ENCODE measurements around the gene SSBP3. TPM values are rescaled to one million over a fixed set of nuclear protein-coding genes. Genes with fewer than 3 reads are reported as not detected.

SSBP3 gene
- total RNA-seq, 1 donor from 2014 or later, result 44.0 TPM

- H3K27me3 ChIP-seq (ENCODE audit: low read depth), result no peaks in the 10 kb centered on the region
- peaks cover 16% of the 10 kb centered on the region for H3K4me1 ChIP-seq
- intact Hi-C loops (cut with DNase I), result no loop called here
- no peak overlapping the region for H3K4me3 ChIP-seq
- H3K27ac ChIP-seq, result no peak overlapping the region
- TF ChIP-seq CTCF (IDR thresholded peaks at IDR 0.05), result no peak
- H3K36me3 ChIP-seq, result peaks cover 80% of the 10 kb centered on the region
- no peaks in the 10 kb centered on the region for H3K9me3 ChIP-seq
- ATAC-seq (no peak), DNase-seq (no peak)
These were observed 9.1 kb downstream of the SSBP3 start for GRCh38 chr1:54397090-54397591.

- Histone ChIP-seq H3K27ac (no peak overlapping the region), H3K27me3 (ENCODE audit: low read depth) (no peaks in the 10 kb centered on the region), H3K36me3 (peaks cover 80% of the 10 kb centered on the region), H3K4me1 (peaks cover 9% of the 10 kb centered on the region), H3K9me3 (no peaks in the 10 kb centered on the region), H3K4me3 (no peak overlapping the region)
- ATAC-seq (peak in 1 of 2 donors; percentile 28), DNase-seq (no peak)
- intact Hi-C loops (cut with DNase I), result no loop called here
- TF ChIP-seq CTCF (IDR thresholded peaks at IDR 0.05), result no peak
These were observed 9.8 kb downstream of the SSBP3 start for GRCh38 chr1:54396261-54396933.

GRCh38 chr1:54395281-54395934 lies 10.8 kb downstream of the SSBP3 start:
- no peaks in the 10 kb centered on the region for H3K9me3 ChIP-seq
- no peak for TF ChIP-seq CTCF (IDR thresholded peaks at IDR 0.05)
- intact Hi-C loops (cut with DNase I), result no loop called here
- peaks cover 8% of the 10 kb centered on the region for H3K4me1 ChIP-seq
- H3K4me3 ChIP-seq, result no peak overlapping the region
- H3K27me3 ChIP-seq (ENCODE audit: low read depth), result no peaks in the 10 kb centered on the region
- ATAC-seq (no peak), DNase-seq (no peak)
- peaks cover 78% of the 10 kb centered on the region for H3K36me3 ChIP-seq
- H3K27ac ChIP-seq, result no peak overlapping the region

GRCh38 chr1:54394104-54394503 lies 12.1 kb downstream of the SSBP3 start:
- H3K4me1 ChIP-seq, result peaks cover 8% of the 10 kb centered on the region
- ATAC-seq (no peak), DNase-seq (no peak)
- H3K36me3 ChIP-seq, result peaks cover 69% of the 10 kb centered on the region
- no peak overlapping the region for H3K27ac ChIP-seq
- TF ChIP-seq CTCF (IDR thresholded peaks at IDR 0.05), result no peak
- H3K4me3 ChIP-seq, result no peak overlapping the region
- H3K27me3 ChIP-seq (ENCODE audit: low read depth), result no peaks in the 10 kb centered on the region
- intact Hi-C loops (cut with DNase I), result no loop called here
- H3K9me3 ChIP-seq, result no peaks in the 10 kb centered on the region

- Histone ChIP-seq H3K4me3 (no peak overlapping the region), H3K27ac (no peak overlapping the region), H3K36me3 (peaks cover 53% of the 10 kb centered on the region), H3K27me3 (ENCODE audit: low read depth) (no peaks in the 10 kb centered on the region), H3K9me3 (no peaks in the 10 kb centered on the region), H3K4me1 (peaks cover 10% of the 10 kb centered on the region)
- intact Hi-C loops (cut with DNase I), result no loop called here
- TF ChIP-seq CTCF (IDR thresholded peaks at IDR 0.05), result no peak
- ATAC-seq (no peak), DNase-seq (no peak)
These were observed 13.8 kb downstream of the SSBP3 start for GRCh38 chr1:54392401-54392800.

Measured in lower lobe of right lung (tissue), 2 donors.